Activated CD4-positive, alpha-beta T cell treated with anti-CD3 and anti-CD28 coated beads, Interleukin-2, amount 10 ng/mL, durations not matched to agents 7 days and 5 days (primary cell): Measurements from ENCODE around the gene AGXT2. TPM values are rescaled to one million over a fixed set of nuclear protein-coding genes. Genes with fewer than 3 reads are reported as not detected.

ENCODE experiments used
- CTCF ChIA-PET: fragments of 350-600 bp; sonication (Branson Sonifier 250); formaldehyde crosslinking; loops from one replicate; lab custom pipeline; 2021; ENCODE audit warnings: antibody characterized with exemption; lab: Charles Lee
- POLR2A ChIA-PET: fragments of 350-600 bp; sonication (Branson Sonifier 250); formaldehyde crosslinking; loops from one replicate; lab custom pipeline; 2021; ENCODE audit warnings: antibody characterized with exemption; lab: Charles Lee
- DNase-seq: peaks from one replicate; pipeline ENCODE4 v3.0.0-alpha.2; 2020
- H3K27ac Mint-ChIP-seq: one replicate; pipeline ENCODE4 v1.8.0; 2021; ENCODE audit warnings: mild to moderate bottlenecking, moderate library complexity, mixed read lengths
- H3K27me3 Mint-ChIP-seq: one replicate; pipeline ENCODE4 v1.8.0; 2021; ENCODE audit warnings: mixed read lengths
- H3K36me3 Mint-ChIP-seq: one replicate; pipeline ENCODE4 v1.8.0; 2021; ENCODE audit warnings: low read depth, mixed read lengths
- H3K4me1 Mint-ChIP-seq: one replicate; pipeline ENCODE4 v1.8.0; 2021; ENCODE audit warnings: mixed read lengths
- H3K4me3 Mint-ChIP-seq: one replicate; pipeline ENCODE4 v1.8.0; 2021; ENCODE audit warnings: mild to moderate bottlenecking, moderate library complexity, mixed read lengths
- H3K9me3 Mint-ChIP-seq: one replicate; pipeline ENCODE4 v1.8.0; 2021; ENCODE audit warnings: mixed read lengths
- total RNA-seq, 2 experiments: library from RNA; stranded (reverse); gene quantifications; one replicate each; pipeline ENCODE4 v1.2.3, GENCODE V29; 2021

AGXT2 gene
- total RNA-seq, 2 experiments from 2014 or later, result not detected

DNA sequence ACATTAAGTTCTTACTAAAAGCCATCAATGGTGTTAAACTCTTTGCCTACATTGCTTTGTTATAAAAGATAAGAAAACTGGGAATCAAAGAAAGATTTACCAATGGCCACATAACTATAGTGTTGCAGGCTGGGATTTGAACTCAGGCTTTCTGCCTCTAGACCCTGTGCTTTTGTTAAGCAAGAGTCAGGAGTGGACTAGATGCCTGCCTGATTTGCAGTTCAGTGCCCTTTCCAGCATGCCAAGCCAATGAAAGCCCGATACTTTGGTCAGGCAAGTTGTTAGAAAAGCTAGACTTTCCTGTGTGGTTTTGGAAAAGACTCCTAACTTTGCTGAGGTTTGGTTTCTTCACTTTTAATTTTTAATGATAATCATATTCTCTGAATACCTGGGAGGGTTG, 21.4 kb upstream of the AGXT2 start:
- no peaks in the 10 kb centered on the region for H3K4me1 Mint-ChIP-seq
- no peak for DNase-seq
- CTCF ChIA-PET, result no interaction called here
- no peaks in the 10 kb centered on the region for H3K36me3 Mint-ChIP-seq
- H3K9me3 Mint-ChIP-seq, result peaks cover 2% of the 10 kb centered on the region
- POLR2A ChIA-PET, result no interaction called here
- H3K4me3 Mint-ChIP-seq, result no peak overlapping the region
- no peak overlapping the region for H3K27ac Mint-ChIP-seq
- H3K27me3 Mint-ChIP-seq, result peaks cover 3% of the 10 kb centered on the region

DNA sequence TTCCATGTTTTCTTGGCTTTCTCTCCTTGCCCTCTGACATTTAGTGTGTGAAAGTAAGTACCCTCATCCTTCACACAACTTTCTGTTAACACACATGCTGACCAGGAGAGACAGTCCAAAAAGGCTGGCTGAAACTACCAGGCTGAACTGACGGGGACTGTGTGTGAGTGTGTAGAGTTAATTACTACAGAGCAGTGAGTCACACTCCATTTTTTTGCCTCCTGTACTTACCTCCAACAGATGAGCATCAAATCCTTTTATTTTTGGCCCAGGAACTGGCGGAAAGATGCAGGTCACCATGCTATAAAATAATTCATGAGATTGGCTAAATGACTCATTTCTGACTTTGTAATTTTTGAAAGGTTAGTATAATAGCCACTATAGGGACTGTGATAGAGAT, 20.2 kb upstream of the AGXT2 start:
- Mint-ChIP-seq H3K4me3 (no peak overlapping the region), H3K9me3 (no peaks in the 10 kb centered on the region), H3K4me1 (no peaks in the 10 kb centered on the region), H3K36me3 (no peaks in the 10 kb centered on the region), H3K27me3 (peaks cover 3% of the 10 kb centered on the region), H3K27ac (no peak overlapping the region)
- ChIA-PET CTCF (no interaction called here), POLR2A (no interaction called here)
- DNase-seq, result no peak

DNA sequence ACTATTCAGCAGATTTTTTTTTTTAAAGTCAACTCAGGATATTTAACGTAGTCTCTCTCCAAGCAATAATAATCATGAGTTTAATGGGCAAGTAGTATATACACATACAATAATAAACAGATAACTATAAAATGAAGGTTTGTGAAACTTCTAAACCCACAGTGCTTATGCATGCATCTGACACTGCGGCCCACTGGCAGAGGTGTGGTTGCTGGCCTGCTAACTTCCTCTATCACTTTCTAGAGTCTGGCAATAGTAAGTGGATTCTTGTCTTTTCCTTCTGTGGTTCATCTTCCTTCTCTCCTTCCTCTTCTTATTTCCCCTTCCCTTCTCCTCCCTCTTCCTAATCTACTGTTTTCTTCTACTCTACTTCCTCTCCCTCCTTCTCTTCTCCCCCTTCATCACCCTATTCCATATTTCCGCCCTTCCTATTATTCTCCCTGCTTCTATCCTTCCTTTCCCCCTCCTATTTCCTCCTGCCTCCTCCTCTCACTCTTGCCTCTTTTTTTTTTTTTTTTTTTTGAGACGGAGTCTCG, 18.6 kb upstream of the AGXT2 start:
- DNase-seq, result no peak
- H3K27ac Mint-ChIP-seq, result no peak overlapping the region
- no peaks in the 10 kb centered on the region for H3K36me3 Mint-ChIP-seq
- ChIA-PET CTCF (no interaction called here), POLR2A (no interaction called here)
- no peaks in the 10 kb centered on the region for H3K9me3 Mint-ChIP-seq
- H3K4me1 Mint-ChIP-seq, result no peaks in the 10 kb centered on the region
- H3K4me3 Mint-ChIP-seq, result no peak overlapping the region
- H3K27me3 Mint-ChIP-seq, result peaks cover 15% of the 10 kb centered on the region

DNA sequence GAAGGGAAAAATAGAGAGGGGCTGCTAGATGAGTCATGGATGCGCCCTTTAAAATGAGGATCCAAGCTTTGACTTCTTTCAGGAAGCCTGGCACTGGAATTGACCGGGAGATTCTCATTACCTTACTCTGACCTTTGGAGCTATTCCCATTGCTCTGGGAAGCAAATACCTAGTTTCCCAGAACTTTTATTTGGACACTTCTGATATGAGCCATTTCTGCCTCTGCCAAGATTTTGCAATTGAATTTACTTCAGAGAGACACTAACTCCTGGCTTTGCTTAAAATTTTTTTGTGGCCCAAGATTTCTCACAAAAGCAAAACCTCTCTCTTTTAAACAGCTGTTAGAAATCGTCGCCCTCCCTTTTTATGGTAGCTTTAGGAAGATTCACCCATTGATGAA, 15.7 kb upstream of the AGXT2 start:
- no peaks in the 10 kb centered on the region for H3K4me1 Mint-ChIP-seq
- no peak overlapping the region for H3K27ac Mint-ChIP-seq
- ChIA-PET CTCF (no interaction called here), POLR2A (no interaction called here)
- H3K27me3 Mint-ChIP-seq, result peaks cover 20% of the 10 kb centered on the region
- no peak for DNase-seq
- no peaks in the 10 kb centered on the region for H3K36me3 Mint-ChIP-seq
- no peaks in the 10 kb centered on the region for H3K9me3 Mint-ChIP-seq
- H3K4me3 Mint-ChIP-seq, result no peak overlapping the region

DNA sequence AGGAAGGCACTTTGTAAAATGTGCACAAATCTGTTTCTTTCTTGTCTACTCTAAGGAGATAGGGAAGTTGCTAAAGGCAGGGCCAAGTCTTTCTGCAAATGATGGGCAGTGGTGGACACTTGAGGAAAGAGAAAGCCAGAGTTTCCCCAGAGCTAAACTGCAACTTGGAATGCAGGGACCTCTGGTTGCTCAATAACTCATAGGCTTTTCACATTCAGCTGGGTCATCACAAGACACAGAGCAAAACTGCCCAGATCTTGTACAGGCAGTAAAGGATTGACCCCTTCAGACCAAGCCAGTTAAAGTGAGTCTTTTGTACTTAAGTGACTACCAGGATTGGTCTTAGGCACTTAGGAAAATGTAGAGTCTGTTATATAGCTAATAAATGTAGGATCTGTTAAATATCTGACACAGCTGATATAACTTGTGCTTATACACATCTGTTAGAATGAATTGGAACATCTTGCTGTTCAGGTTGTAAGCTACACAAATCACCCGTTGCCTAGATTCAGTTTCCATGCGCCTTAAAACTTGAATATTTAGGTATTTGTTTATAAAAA, 13.5 kb upstream of the AGXT2 start:
- ChIA-PET CTCF (no interaction called here), POLR2A (no interaction called here)
- H3K27me3 Mint-ChIP-seq, result peaks cover 28% of the 10 kb centered on the region
- H3K4me1 Mint-ChIP-seq, result no peaks in the 10 kb centered on the region
- H3K9me3 Mint-ChIP-seq, result no peaks in the 10 kb centered on the region
- DNase-seq, result no peak
- H3K27ac Mint-ChIP-seq, result no peak overlapping the region
- no peak overlapping the region for H3K4me3 Mint-ChIP-seq
- H3K36me3 Mint-ChIP-seq, result no peaks in the 10 kb centered on the region

DNA sequence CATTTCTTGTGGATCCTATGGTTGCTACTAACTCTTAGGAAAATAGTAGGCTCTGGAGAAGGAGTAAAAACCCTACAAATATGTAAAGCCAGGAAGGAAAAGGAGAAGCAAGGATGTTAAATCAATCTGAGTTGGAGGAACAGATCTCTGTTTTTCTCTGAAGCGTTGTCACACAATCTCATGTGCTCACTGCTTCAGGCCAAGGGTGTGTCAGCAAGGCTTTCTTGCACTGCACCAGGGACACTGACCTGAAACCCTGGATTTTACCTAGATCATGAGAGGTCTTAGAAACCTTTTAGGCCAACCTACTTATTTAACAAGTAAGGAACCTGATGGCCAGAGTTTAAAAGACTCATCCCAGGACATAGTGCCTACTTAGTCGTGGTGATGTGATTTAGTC, 12.5 kb upstream of the AGXT2 start:
- Mint-ChIP-seq H3K36me3 (no peaks in the 10 kb centered on the region), H3K27ac (no peak overlapping the region), H3K4me3 (no peak overlapping the region), H3K9me3 (no peaks in the 10 kb centered on the region), H3K27me3 (peaks cover 33% of the 10 kb centered on the region), H3K4me1 (no peaks in the 10 kb centered on the region)
- no peak for DNase-seq
- CTCF ChIA-PET, result no interaction called here
- POLR2A ChIA-PET, result no interaction called here

DNA sequence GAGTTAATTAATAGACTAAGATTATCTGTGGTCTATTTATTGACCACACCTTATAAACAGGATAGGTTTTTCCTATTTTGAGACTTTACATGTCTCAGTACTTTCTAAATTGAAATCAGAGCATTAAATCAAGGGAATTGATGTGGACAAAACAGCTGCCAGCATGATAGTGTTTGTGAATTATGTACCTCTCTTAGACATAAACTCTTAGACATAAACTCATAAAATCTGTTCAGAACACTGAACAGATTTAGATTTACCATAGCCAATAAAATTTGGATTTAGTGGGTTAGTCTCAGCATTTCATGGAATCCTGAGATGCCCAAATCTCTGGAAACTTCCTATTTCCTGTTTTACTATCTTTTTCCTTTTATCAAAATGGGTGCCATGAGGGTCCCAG, 11.5 kb upstream of the AGXT2 start:
- Mint-ChIP-seq H3K27me3 (peaks cover 33% of the 10 kb centered on the region), H3K36me3 (no peaks in the 10 kb centered on the region), H3K4me3 (no peak overlapping the region), H3K4me1 (no peaks in the 10 kb centered on the region), H3K27ac (no peak overlapping the region), H3K9me3 (no peaks in the 10 kb centered on the region)
- ChIA-PET POLR2A (no interaction called here), CTCF (no interaction called here)
- DNase-seq, result no peak

DNA sequence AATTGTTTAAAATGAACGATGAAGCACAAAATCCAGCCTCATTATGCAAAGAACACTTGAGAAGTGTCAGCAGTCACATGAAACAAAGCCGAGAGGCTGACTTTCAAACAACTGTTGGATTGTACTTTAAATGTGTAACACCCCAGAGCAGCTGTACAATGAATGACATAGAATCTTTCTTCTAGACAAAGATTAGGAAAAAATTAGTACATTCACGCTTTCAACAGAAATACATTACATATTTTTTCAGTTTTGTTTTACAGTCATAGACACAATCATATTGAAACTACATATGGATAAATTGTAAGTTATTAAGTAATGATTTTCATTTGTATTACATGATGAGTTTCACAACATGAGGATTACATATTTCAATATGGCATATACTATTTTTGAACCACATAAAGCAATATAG, 10.6 kb upstream of the AGXT2 start:
- Mint-ChIP-seq H3K4me1 (no peaks in the 10 kb centered on the region), H3K27ac (no peak overlapping the region), H3K27me3 (peaks cover 37% of the 10 kb centered on the region), H3K4me3 (no peak overlapping the region), H3K9me3 (no peaks in the 10 kb centered on the region), H3K36me3 (no peaks in the 10 kb centered on the region)
- ChIA-PET CTCF (no interaction called here), POLR2A (no interaction called here)
- DNase-seq, result no peak

DNA sequence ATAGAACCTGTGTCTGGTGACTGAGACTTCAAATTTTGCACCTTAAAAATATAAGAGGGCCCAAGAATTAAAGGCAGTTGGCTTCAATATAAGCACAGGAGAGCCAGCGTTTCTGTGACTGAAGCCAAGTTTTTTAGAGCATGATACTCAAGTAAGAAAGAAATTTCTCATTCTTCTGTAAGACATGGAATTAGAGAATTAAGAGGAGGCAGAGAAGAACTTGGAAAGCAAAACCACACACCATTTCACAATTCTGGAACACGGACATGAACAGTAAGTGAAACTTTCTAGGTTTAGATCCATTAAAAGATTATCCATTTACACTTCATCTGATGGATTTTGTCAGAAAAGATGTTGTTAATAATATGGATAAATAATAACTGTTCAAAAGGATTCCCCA, 8.9 kb upstream of the AGXT2 start:
- POLR2A ChIA-PET, result no interaction called here
- H3K9me3 Mint-ChIP-seq, result no peaks in the 10 kb centered on the region
- no peak overlapping the region for H3K4me3 Mint-ChIP-seq
- peaks cover 25% of the 10 kb centered on the region for H3K27me3 Mint-ChIP-seq
- H3K27ac Mint-ChIP-seq, result no peak overlapping the region
- H3K4me1 Mint-ChIP-seq, result no peaks in the 10 kb centered on the region
- no peak for DNase-seq
- CTCF ChIA-PET, result no interaction called here
- no peaks in the 10 kb centered on the region for H3K36me3 Mint-ChIP-seq

DNA sequence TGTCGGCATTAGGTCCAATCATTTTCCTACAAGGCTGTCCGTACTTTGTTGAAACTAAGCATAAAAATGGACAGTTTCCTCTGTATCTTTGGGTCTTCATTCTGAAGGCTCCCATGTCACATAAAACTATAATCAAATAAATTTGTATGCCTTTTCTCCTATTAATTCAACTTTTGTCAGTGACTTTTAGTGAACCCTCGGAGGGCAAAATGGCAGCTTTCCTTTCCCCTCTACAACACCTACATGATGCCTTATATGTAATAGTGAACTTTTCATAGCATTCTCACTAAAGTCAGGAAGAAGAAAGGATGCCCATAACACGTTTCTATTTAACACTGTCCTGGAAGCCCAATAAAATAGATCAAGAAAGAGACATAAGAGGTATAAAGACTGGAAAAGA, 5.1 kb upstream of the AGXT2 start:
- Mint-ChIP-seq H3K36me3 (no peaks in the 10 kb centered on the region), H3K27ac (no peak overlapping the region), H3K9me3 (no peaks in the 10 kb centered on the region), H3K4me1 (no peaks in the 10 kb centered on the region), H3K4me3 (no peak overlapping the region), H3K27me3 (peaks cover 19% of the 10 kb centered on the region)
- ChIA-PET POLR2A (no interaction called here), CTCF (no interaction called here)
- DNase-seq, result no peak

DNA sequence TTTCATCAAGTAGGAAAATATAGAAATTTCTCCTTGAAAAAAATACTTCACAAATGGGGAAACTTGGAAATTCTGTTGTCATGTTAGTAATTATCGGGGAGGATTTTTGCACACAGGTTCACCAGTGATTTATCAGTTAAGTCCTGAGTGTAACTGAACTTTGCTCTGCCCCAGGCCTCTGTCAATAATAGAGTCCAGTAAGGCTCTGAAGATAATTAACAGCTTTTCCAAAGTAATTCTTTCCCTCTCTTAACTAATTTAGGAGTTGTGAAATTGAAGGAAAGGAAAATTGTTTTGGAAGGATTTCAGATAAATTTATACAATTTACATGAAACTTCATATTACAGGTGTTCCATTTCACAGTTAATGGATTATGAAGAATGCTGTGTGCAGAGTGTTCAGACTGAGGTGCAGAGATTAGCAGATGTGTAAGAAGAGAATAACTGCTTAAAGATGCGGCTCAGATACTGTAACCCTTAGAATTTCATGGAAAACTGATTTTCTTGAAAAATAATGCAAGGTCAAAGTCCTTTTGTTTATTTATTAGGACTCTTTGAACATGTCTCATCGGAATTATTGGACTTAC, 2.9 kb upstream of the AGXT2 start:
- Mint-ChIP-seq H3K4me3 (no peak overlapping the region), H3K9me3 (no peaks in the 10 kb centered on the region), H3K36me3 (no peaks in the 10 kb centered on the region), H3K4me1 (no peaks in the 10 kb centered on the region), H3K27ac (no peak overlapping the region), H3K27me3 (peaks cover 12% of the 10 kb centered on the region)
- CTCF ChIA-PET, result no interaction called here
- no peak for DNase-seq
- POLR2A ChIA-PET, result no interaction called here

DNA sequence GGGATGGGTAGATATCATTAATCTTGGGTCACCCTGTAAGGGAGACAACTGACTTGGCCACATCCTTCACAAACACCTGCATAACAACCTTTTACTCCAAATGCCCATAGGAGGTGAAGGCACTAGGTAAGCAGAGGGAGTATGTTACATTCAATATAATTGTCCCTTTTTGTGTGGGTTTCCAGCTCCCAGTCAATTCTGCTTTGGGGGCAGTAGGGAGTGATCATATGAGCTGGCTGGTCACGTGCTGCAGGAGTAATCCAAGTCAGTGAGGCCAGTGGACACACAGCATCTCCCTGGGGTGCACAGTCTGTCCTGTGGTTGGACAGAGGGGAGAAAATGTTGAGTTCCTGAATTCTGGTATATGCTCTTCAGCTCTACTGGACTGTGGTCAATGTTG, 1.2 kb upstream of the AGXT2 start:
- ChIA-PET POLR2A (no interaction called here), CTCF (no interaction called here)
- Mint-ChIP-seq H3K27me3 (peaks cover 10% of the 10 kb centered on the region), H3K4me3 (no peak overlapping the region), H3K27ac (no peak overlapping the region), H3K36me3 (no peaks in the 10 kb centered on the region), H3K9me3 (no peaks in the 10 kb centered on the region), H3K4me1 (no peaks in the 10 kb centered on the region)
- DNase-seq, result no peak

DNA sequence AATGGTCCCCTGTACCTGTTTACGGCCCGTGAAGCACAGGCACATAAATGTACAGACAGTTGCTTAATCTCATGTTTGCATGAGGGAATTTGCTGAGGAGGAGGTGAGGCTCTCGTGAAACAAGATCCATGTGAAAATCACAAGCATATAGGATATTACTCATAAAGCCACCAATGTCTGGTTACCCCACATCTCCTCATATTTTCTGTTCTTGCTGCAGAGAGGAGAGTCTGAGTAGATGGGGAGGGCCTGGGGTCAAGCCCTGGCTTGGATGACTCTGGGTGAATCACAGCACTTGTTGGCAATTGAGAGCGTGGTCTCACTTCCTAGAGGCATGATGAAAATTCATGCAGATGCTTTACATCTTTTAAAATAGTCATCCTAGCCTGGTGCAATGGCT, 975 bp downstream of the AGXT2 start:
- POLR2A ChIA-PET, result no interaction called here
- no peak for DNase-seq
- H3K4me1 Mint-ChIP-seq, result no peaks in the 10 kb centered on the region
- H3K27me3 Mint-ChIP-seq, result peaks cover 12% of the 10 kb centered on the region
- H3K4me3 Mint-ChIP-seq, result no peak overlapping the region
- CTCF ChIA-PET, result interaction anchor here (0.6 kb wide), 1 partner anchor 160 kb away, joined by 3 read pairs; no protein-coding TSS in a partner anchor
- no peaks in the 10 kb centered on the region for H3K9me3 Mint-ChIP-seq
- no peak overlapping the region for H3K27ac Mint-ChIP-seq
- no peaks in the 10 kb centered on the region for H3K36me3 Mint-ChIP-seq

DNA sequence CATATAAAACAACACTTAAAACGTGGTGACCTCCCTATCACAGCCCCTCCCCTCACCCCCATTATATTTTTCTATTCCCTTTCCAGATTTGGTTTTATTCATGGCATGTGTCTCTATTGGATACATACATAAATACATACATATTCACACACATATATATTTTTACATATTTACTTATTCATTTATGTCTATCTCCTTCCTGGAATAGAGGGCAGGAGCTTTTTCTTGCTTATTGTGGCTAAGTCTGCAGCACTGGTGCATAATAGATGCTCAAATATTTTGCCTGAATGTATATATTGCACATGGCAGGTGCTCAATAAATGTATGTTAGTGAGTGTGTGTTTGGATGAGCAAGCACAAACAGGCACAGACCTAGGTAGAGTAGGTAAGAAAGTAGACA, 2.5 kb downstream of the AGXT2 start:
- H3K9me3 Mint-ChIP-seq, result no peaks in the 10 kb centered on the region
- DNase-seq, result no peak
- CTCF ChIA-PET, result no interaction called here
- H3K4me1 Mint-ChIP-seq, result no peaks in the 10 kb centered on the region
- H3K27ac Mint-ChIP-seq, result no peak overlapping the region
- POLR2A ChIA-PET, result no interaction called here
- no peak overlapping the region for H3K4me3 Mint-ChIP-seq
- peaks cover 16% of the 10 kb centered on the region for H3K27me3 Mint-ChIP-seq
- H3K36me3 Mint-ChIP-seq, result no peaks in the 10 kb centered on the region
